ENCODE results near the gene GBA2. TPM values are rescaled to one million over a fixed set of nuclear protein-coding genes. Genes with fewer than 3 reads are reported as not detected.

Gene GBA2
- total RNA-seq, 6 donors from 2014 or later, result 60.4 to 189 (median 77.0) TPM

DNA sequence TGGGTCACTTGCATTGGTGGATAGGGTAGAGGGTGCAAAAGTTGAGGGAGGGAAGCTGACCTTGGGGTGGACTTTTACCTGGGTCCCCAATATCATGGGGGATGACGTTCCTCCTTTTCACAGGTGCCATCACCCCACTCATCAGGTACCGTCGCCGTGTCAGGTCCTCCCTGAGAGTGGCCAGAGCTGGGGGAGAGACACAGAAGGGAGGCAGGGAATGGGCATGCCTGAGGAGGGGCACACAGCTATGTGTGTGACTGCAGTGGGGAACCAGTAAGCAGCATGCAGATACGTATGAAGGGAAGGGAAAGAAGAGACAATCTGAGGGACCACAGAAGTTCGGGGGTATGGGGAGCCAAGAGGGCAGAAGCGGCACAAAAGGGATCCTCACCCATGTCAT is 10.1 kb downstream of the GBA2 start:
- peaks cover 63 to 97% (median 87%) of the 10 kb centered on the region in 4 donors for H3K36me3 ChIP-seq
- ATAC-seq (ENCODE audit: low FRiP score in 2 of 2) (no peak), DNase-seq (no peak)
- peaks cover 0 to 24% (median 10%) of the 10 kb centered on the region in 4 donors for H3K4me1 ChIP-seq
- no peak overlapping the region for H3K4me3 ChIP-seq
- no peak overlapping the region for H3K27ac ChIP-seq
- WGBS, 2 donors, result 89 to 92% methylated on average over 7 of the region's 7 CpGs
- no peaks in the 10 kb centered on the region for H3K27me3 ChIP-seq
- TF ChIP-seq POLR2A (IDR thresholded peaks at IDR 0.05) (no peak), EP300 (IDR thresholded peaks at IDR 0.05) (no peak), POLR2AphosphoS5 (IDR thresholded peaks at IDR 0.05) (no peak)
- TF ChIP-seq, protein P1, sequence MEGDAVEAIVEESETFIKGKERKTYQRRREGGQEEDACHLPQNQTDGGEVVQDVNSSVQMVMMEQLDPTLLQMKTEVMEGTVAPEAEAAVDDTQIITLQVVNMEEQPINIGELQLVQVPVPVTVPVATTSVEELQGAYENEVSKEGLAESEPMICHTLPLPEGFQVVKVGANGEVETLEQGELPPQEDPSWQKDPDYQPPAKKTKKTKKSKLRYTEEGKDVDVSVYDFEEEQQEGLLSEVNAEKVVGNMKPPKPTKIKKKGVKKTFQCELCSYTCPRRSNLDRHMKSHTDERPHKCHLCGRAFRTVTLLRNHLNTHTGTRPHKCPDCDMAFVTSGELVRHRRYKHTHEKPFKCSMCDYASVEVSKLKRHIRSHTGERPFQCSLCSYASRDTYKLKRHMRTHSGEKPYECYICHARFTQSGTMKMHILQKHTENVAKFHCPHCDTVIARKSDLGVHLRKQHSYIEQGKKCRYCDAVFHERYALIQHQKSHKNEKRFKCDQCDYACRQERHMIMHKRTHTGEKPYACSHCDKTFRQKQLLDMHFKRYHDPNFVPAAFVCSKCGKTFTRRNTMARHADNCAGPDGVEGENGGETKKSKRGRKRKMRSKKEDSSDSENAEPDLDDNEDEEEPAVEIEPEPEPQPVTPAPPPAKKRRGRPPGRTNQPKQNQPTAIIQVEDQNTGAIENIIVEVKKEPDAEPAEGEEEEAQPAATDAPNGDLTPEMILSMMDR (IDR thresholded peaks at IDR 0.05), result no peak
- H3K9me3 ChIP-seq, result no peaks in the 10 kb centered on the region

DNA sequence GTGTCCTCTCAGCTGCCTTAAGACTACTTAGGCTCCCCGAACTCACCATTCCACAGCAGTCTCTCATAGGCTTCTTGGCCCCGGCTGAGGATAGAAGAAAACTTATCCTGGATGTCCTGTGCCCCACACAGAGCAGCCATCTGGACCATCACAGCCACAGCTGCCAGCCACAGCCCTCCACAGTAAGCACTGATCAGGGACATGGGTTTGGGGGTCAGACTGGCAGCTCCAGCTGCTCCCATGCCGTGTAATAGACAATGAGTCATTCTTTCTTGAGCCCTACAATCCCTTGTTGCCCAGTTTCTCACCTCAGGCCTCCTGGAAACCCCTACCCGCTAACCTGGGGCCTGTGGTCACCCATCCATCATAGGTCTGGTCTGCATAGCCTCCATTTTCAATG is 10.8 kb downstream of the GBA2 start:
- H3K9me3 ChIP-seq, result no peaks in the 10 kb centered on the region
- TF ChIP-seq, protein P1 (IDR thresholded peaks at IDR 0.05), result no peak
- no peak for TF ChIP-seq EP300 (IDR thresholded peaks at IDR 0.05)
- no peak for TF ChIP-seq POLR2AphosphoS5 (IDR thresholded peaks at IDR 0.05)
- TF ChIP-seq POLR2A (IDR thresholded peaks at IDR 0.05), result no peak
- H3K4me1 ChIP-seq, result peaks cover 5 to 24% (median 14%) of the 10 kb centered on the region in 4 donors
- no peak overlapping the region for H3K27ac ChIP-seq
- no peaks in the 10 kb centered on the region for H3K27me3 ChIP-seq
- DNase-seq (no peak), ATAC-seq (ENCODE audit: low FRiP score in 2 of 2) (no peak)
- peaks cover 62 to 89% (median 80%) of the 10 kb centered on the region in 4 donors for H3K36me3 ChIP-seq
- no peak overlapping the region for H3K4me3 ChIP-seq
- WGBS, 2 donors, result 88 to 91% methylated on average over 4 of the region's 4 CpGs

DNA sequence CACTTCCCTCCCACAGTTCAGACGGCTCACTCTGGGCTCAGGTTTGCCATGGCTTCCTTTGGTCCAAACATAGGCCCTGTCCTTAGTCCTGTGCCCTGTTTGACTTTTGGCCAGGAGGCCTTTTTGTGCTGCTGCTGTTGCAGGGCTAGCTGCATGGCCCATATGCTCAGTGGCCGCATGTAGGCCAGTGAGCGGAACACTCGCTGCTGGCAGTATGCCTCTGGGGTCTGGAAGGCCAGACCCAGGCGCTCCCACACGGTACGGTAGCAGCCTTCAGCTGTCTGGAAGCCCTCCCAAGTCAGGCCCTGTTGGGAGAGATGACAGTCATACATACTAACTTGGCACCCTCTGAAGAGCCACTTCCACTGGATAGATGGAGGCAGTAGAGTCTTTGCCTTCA is 11.9 kb downstream of the GBA2 start:
- no peaks in the 10 kb centered on the region for H3K9me3 ChIP-seq
- ATAC-seq (ENCODE audit: low FRiP score in 2 of 2) (no peak), DNase-seq (no peak)
- peaks cover 53 to 79% (median 69%) of the 10 kb centered on the region in 4 donors for H3K36me3 ChIP-seq
- H3K4me1 ChIP-seq, result peaks cover 10 to 26% (median 17%) of the 10 kb centered on the region in 4 donors
- H3K27me3 ChIP-seq, result no peaks in the 10 kb centered on the region
- no peak overlapping the region for H3K4me3 ChIP-seq
- no peak overlapping the region for H3K27ac ChIP-seq
- 30 to 82% methylated on average over 1 to 7 of the region's 7 CpGs for WGBS, 2 donors
- TF ChIP-seq EP300 (IDR thresholded peaks at IDR 0.05), result no peak
- TF ChIP-seq POLR2A (IDR thresholded peaks at IDR 0.05), result no peak
- no peak for TF ChIP-seq POLR2AphosphoS5 (IDR thresholded peaks at IDR 0.05)
- TF ChIP-seq, protein P1 (IDR thresholded peaks at IDR 0.05), result no peak

DNA sequence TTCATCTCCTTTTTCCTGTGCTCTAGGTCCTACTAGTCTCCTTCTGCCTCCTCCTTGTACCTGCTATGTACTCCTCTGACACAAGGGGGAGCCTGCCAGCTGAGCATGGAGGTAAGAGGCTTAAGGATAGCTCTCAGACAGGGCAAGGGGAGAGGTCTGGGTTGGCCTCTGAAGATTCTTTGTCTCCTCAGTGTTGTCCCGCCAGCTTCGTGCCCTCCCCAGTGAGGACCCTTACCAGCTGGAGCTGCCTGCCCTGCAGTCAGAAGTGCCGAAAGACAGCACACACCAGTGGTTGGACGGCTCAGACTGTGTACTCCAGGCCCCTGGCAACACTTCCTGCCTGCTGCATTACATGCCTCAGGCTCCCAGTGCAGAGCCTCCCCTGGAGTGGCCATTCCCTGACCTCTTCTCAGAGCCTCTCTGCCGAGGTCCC is 12.8 kb downstream of the GBA2 start:
- Histone ChIP-seq H3K9me3 (no peaks in the 10 kb centered on the region), H3K27ac (peak overlapping the region; percentile 2 to 56 (median 20)), H3K36me3 (peaks cover 53 to 70% (median 64%) of the 10 kb centered on the region in 4 donors), H3K27me3 (no peaks in the 10 kb centered on the region), H3K4me1 (peaks cover 10 to 27% (median 18%) of the 10 kb centered on the region in 4 donors), H3K4me3 (no peak overlapping the region)
- 13 to 22% methylated on average over 1 to 2 of the region's 5 CpGs for whole genome bisulfite sequencing, 2 donors
- ATAC-seq (ENCODE audit: low FRiP score in 2 of 2) (no peak), DNase-seq (peak in 1 of 2 donors; percentile 69)
- TF ChIP-seq POLR2AphosphoS5 (IDR thresholded peaks at IDR 0.05) (no peak), EP300 (IDR thresholded peaks at IDR 0.05) (no peak), POLR2A (IDR thresholded peaks at IDR 0.05) (no peak)
- TF ChIP-seq, protein P1 (IDR thresholded peaks at IDR 0.05), result peak; percentile 69 to 82 (median 75)

DNA sequence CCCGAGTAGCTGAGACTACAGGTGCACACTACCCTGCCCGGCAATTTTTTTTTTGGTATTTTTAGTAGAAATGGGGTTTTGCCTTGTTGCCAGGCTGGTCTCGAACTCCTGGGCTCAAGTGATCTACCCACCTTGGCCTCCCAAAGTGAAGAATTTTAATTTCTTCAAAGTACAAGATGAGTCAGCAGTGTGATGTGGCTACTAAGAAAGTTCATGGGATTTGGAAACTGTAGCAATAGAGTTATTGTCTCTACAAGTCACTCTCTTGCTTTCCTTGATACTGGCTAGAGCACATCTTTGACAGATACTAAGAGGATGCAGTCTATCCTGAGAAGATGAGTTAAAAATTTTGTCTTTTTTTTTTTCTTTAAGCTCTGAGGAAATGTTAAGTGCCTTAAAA is 14.9 kb downstream of the GBA2 start:
- Histone ChIP-seq H3K27ac (peak overlapping the region in 3 of 4 donors; percentile 3 to 97 (median 97)), H3K4me3 (no peak overlapping the region), H3K9me3 (no peaks in the 10 kb centered on the region), H3K36me3 (peaks cover 37 to 50% (median 43%) of the 10 kb centered on the region in 4 donors), H3K4me1 (peaks cover 29 to 48% (median 37%) of the 10 kb centered on the region in 4 donors), H3K27me3 (no peaks in the 10 kb centered on the region)
- ATAC-seq (ENCODE audit: low FRiP score in 2 of 2), result no peak
- TF ChIP-seq POLR2AphosphoS5 (IDR thresholded peaks at IDR 0.05), result no peak
- TF ChIP-seq POLR2A (IDR thresholded peaks at IDR 0.05), result no peak
- TF ChIP-seq, protein P1 (IDR thresholded peaks at IDR 0.05), result no peak
- no peak for TF ChIP-seq EP300 (IDR thresholded peaks at IDR 0.05)
- DNase-seq, result no peak
- 91 to 96% methylated on average over 3 of the region's 3 CpGs for WGBS, 2 donors
